HUES6 (cell line): ENCODE data around the gene TARM1.
A peak's percentile ranks its signal among the peaks of the same experiment; 100 is the strongest.
"Not testable (repeated sequence)": the region's sequence is repeated elsewhere in the genome, so short reads cannot be mapped to it uniquely, and the experiment has no call there.

Source experiments
- H3K27ac ChIP-seq: 2 replicates; pipeline ENCODE4 v1.7.0; 2013; ENCODE audit warnings: low read depth, mild to moderate bottlenecking, low read length, inconsistent platforms
- H3K27me3 ChIP-seq: 2 replicates; pipeline ENCODE4 v1.6.1; 2013; ENCODE audit warnings: low read length; ENCODE audit not compliant: control insufficient read depth, insufficient read depth
- H3K36me3 ChIP-seq: 2 replicates; pipeline ENCODE4 v1.6.1; 2013; ENCODE audit warnings: low read length; ENCODE audit not compliant: control insufficient read depth, insufficient read depth
- H3K4me1 ChIP-seq: 2 replicates; pipeline ENCODE4 v1.6.1; 2013; ENCODE audit warnings: low read length; ENCODE audit not compliant: control insufficient read depth, insufficient read depth
- H3K4me3 ChIP-seq: 2 replicates; pipeline ENCODE4 v1.5.1; 2013; ENCODE audit warnings: low read depth, low read length
- H3K9ac ChIP-seq: one replicate; pipeline ENCODE4 v1.6.1; 2013; ENCODE audit warnings: mild to moderate bottlenecking, low read length
- H3K9me3 ChIP-seq: 2 replicates; pipeline ENCODE4 v1.6.1; 2013; ENCODE audit warnings: low read depth, low read length; ENCODE audit not compliant: control insufficient read depth, insufficient read depth

TARM1 gene

GRCh38 chr19:54099190-54099902 is 18.2 kb upstream of the TARM1 start:
- H3K4me3 ChIP-seq: no peak overlapping the region
- peaks cover 18% of the 10 kb centered on the region; the same call in 1 of the 2 replicates for H3K4me1 ChIP-seq
- H3K36me3 ChIP-seq: no peaks in the 10 kb centered on the region
- H3K27ac ChIP-seq: no peak overlapping the region
- no peaks in the 10 kb centered on the region for H3K9me3 ChIP-seq
- peaks cover 21% of the 10 kb centered on the region for H3K27me3 ChIP-seq
- no peak overlapping the region for H3K9ac ChIP-seq

- Histone ChIP-seq H3K4me3 (peak overlapping the region; percentile 75), H3K9me3 (no peaks in the 10 kb centered on the region), H3K36me3 (no peaks in the 10 kb centered on the region), H3K9ac (no peak overlapping the region), H3K27ac (no peak overlapping the region), H3K27me3 (peaks cover 23% of the 10 kb centered on the region), H3K4me1 (peaks cover 18% of the 10 kb centered on the region; the same call in 1 of the 2 replicates)
Observed at GRCh38 chr19:54096617-54097106, 15.5 kb upstream of the TARM1 start.

DNA sequence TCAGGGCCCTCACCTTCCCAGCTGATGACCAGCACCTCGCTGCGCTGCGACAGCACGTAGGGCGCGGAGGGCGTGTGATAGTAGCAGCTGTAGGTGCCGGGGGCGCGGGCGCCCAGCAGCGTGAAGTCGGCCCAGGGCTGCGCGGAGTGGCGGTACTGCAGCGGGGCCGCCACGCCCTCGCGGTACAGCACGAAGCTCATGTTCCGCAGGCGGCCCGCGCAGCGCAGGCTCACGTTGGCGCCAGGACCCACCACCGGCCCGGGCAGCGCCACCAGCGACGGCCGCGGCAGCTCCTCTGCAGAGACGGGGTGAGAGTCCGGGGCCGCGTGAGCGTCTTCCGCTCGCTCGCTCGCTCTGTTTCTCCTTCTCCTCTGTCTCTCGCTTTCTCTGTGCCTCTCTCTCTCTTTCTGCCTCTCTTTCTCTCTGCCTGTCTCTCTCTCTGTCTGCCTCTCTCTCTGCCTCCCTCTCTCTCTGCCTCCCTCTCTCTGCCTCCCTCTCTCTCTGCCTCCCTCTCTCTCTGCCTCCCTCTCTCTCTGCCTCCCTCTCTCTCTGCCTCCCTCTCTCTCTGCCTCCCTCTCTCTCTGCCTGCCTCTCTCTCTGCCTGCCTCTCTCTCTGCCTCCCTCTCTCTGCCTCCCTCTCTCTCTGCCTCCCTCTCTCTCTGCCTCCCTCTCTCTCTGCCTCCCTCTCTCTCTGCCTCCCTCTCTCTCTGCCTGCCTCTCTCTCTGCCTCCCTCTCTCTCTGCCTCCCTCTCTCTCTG is 14.9 kb upstream of the TARM1 start:
- H3K27ac ChIP-seq, H3K9me3 ChIP-seq, H3K36me3 ChIP-seq: not testable (repeated sequence)
- H3K27me3 ChIP-seq: peaks cover 23% of the 10 kb centered on the region
- H3K9ac ChIP-seq: peak overlapping the region; percentile 70
- H3K4me3 ChIP-seq: peak overlapping the region; percentile 75
- peaks cover 18% of the 10 kb centered on the region; the same call in 1 of the 2 replicates for H3K4me1 ChIP-seq

DNA sequence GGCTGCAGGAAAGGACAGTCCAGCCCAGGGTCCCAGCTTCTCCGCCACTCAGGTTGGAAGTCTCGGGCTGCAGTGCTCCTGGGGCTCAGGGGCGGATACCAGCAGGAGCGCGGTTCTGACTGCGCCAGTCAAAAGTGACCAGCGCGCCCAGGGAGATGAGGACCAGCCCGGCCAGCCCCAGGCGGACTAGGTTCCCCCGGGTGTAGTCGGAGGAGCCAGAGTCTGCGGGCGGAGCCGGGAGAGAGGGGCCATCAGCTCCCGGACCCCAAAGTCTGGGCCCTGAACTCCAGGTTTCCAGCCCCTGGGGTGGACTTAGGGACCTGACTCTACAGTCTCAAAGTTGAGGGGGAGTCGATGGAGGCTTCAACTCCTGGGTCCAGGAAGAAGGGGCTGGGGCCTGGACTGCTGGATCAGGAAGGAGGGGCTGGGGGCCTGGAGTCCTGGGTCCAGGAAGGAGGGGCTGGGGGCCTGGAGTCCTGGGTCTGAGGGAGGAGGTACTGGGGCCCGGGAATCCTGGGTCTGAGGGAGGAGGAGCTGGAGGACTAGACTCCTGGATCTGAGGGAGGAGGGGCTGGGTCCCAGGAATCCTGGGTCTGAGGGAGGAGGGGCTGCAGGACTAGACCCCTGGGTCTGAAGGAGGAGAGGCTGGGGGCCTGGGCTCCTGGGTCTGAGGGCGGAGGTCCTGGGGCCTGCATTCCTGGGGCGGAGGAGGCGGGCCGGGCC is 14.1 kb upstream of the TARM1 start:
- H3K9ac ChIP-seq: peak overlapping the region; percentile 70
- H3K27ac ChIP-seq: no peak overlapping the region
- peaks cover 13% of the 10 kb centered on the region; the same call in 1 of the 2 replicates for H3K4me1 ChIP-seq
- peaks cover 23% of the 10 kb centered on the region for H3K27me3 ChIP-seq
- H3K36me3 ChIP-seq: no peaks in the 10 kb centered on the region
- H3K9me3 ChIP-seq: no peaks in the 10 kb centered on the region
- peak overlapping the region; percentile 75 for H3K4me3 ChIP-seq

GRCh38 chr19:54094426-54095000 is 13.3 kb upstream of the TARM1 start:
- H3K27me3 ChIP-seq: peaks cover 23% of the 10 kb centered on the region
- H3K9me3 ChIP-seq: no peaks in the 10 kb centered on the region
- H3K36me3 ChIP-seq: no peaks in the 10 kb centered on the region
- no peak overlapping the region for H3K4me3 ChIP-seq
- H3K27ac ChIP-seq: no peak overlapping the region
- no peak overlapping the region for H3K9ac ChIP-seq
- peaks cover 13% of the 10 kb centered on the region; the same call in 1 of the 2 replicates for H3K4me1 ChIP-seq

- peaks cover 16% of the 10 kb centered on the region for H3K9me3 ChIP-seq
- no peaks in the 10 kb centered on the region for H3K4me1 ChIP-seq
Observed at GRCh38 chr19:54084410-54084809, 3.2 kb upstream of the TARM1 start.

GRCh38 chr19:54077334-54077733 is 3.8 kb downstream of the TARM1 start:
- Histone ChIP-seq H3K27ac (no peak overlapping the region), H3K9me3 (peaks cover 7% of the 10 kb centered on the region), H3K9ac (no peak overlapping the region), H3K27me3 (no peaks in the 10 kb centered on the region), H3K4me3 (no peak overlapping the region), H3K4me1 (no peaks in the 10 kb centered on the region), H3K36me3 (no peaks in the 10 kb centered on the region)

More at GRCh38 chr19:54084410-54084809, 3.2 kb upstream of the TARM1 start:
- no peak overlapping the region for H3K9ac ChIP-seq
- H3K27me3 ChIP-seq: no peaks in the 10 kb centered on the region
- no peak overlapping the region for H3K4me3 ChIP-seq
- no peak overlapping the region for H3K27ac ChIP-seq
- H3K36me3 ChIP-seq: no peaks in the 10 kb centered on the region

DNA sequence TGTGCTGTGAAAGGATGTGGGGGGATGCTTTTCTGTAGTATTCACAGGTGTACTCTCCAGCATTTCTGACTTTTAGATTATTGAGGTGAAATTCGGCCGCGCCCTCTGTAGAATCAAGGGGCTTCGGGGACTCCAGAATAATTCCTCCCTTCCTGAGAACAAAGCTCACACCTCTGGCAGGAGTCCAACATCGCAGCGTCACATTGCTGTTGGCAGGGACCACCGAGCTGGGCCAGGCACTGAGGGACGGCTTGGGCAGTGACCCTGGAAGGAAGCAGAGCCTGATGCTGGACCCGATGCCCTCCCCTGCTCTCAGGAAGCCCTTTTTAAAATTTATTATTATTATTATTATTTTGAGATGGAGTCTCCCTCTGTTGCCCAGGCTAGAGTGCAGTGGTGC is 6.3 kb downstream of the TARM1 start:
- Histone ChIP-seq H3K4me3 (no peak overlapping the region), H3K4me1 (no peaks in the 10 kb centered on the region), H3K9ac (no peak overlapping the region), H3K36me3 (no peaks in the 10 kb centered on the region), H3K27me3 (no peaks in the 10 kb centered on the region), H3K27ac (no peak overlapping the region), H3K9me3 (no peaks in the 10 kb centered on the region; the same call in 1 of the 2 replicates)

- Histone ChIP-seq H3K4me1 (no peaks in the 10 kb centered on the region), H3K27me3 (no peaks in the 10 kb centered on the region), H3K9me3 (no peaks in the 10 kb centered on the region; the same call in 1 of the 2 replicates), H3K27ac (no peak overlapping the region), H3K9ac (no peak overlapping the region), H3K4me3 (no peak overlapping the region), H3K36me3 (no peaks in the 10 kb centered on the region)
Observed at GRCh38 chr19:54073829-54074228, 7.3 kb downstream of the TARM1 start.

DNA sequence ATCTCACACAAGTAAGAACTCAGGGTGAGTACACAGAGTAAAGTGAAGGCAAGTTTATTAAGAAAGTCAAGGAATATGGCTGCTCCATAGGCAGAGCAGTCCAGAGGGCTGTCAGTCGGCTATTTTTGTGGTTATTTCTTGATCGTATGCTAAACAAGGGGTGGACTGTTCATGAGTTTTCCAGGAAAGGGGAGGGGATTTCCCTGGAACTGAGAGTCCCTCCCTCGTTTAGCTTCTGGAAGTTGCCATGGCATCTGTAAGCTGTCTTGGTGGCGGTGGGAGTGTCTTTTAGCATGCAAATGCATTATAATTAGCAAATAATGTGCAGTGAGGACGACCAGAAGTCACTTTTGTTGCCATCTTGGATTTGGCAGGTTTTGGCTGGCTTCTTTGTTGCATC is 11.7 kb downstream of the TARM1 start:
- Histone ChIP-seq H3K27me3 (no peaks in the 10 kb centered on the region), H3K4me3 (no peak overlapping the region), H3K9me3 (no peaks in the 10 kb centered on the region; the same call in 1 of the 2 replicates), H3K4me1 (no peaks in the 10 kb centered on the region), H3K27ac (no peak overlapping the region), H3K36me3 (no peaks in the 10 kb centered on the region), H3K9ac (no peak overlapping the region)
